ENCODE measurements around the gene TPRX2.
"Not testable (repeated sequence)": the region's sequence is repeated elsewhere in the genome, so short reads cannot be mapped to it uniquely, and the experiment has no call there.

Gene TPRX2, protein sequence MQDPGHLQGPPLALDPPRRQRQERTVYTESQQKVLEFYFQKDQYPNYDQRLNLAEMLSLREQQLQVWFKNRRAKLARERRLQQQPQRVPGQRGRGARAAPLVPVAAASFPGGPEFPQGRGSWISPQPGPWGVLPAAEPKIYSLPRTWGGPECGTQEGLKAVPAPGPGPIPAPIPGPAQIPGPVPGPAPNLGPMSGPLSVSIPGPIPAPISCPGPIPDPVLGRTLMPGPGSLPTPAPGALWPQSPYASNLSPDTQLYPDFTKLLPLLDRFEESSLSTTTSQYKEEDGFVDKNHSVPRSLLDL

GRCh38 chr19:47858646-47859285 is at the start of gene TPRX2:
Gene TPRX2, plus strand, starts transcription at chr19:47859235. Its CDS starts 12 bp downstream, at chr19:47859247.
- not testable (repeated sequence) for DNase-seq (ENCODE audit: low read depth)

- DNase-seq (ENCODE audit: low read depth): peak; percentile 64
Observed at GRCh38 chr19:47813304-47813994, 45.6 kb upstream of the TPRX2 start.

GRCh38 chr19:47813995-47814328 is 45.1 kb upstream of the TPRX2 start:
- no peak for DNase-seq (ENCODE audit: low read depth)

DNA sequence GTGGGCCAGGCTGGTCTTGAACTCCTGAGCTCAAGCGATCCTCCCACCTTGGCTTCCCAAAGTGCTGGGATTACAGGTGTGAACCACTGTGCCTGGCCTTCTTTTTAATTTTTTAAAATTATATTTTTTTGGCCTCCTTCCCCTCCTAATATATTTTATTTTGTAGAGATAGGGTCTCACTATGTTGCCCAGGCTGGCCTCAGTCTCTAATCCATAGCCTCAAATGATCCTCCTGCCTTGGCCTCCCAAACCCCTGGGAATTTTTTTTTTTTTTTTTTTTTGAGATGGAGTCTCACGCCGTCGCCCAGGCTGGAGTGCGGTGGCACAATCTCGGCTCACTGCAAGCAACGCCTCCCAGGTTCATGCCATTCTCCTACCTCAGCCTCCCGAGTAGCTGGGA is 42.8 kb upstream of the TPRX2 start:
- not testable (repeated sequence) for DNase-seq (ENCODE audit: low read depth)

GRCh38 chr19:47818221-47818620 is 40.8 kb upstream of the TPRX2 start:
- DNase-seq (ENCODE audit: low read depth): not testable (repeated sequence)

- no peak for DNase-seq (ENCODE audit: low read depth)
Observed at GRCh38 chr19:47819858-47820257, 39.2 kb upstream of the TPRX2 start.

DNA sequence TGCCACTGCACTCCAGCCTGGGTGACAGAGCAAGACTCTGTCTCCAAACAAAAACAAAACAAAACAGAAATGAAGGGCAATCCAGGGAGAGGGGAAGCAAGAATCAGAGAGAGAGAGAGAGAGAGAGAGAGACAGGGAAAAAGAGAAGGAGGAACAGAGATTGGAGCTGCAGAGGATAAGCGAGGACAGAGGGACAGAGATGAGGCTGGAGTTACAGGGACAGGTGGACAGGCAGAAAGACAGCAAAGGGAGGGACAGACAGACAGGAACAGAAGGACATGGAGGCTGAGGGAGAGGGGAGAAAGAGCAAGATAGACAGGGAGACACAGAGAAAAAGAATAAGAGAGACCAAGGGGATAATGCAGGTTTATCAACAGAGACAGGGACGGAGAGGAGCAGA is 38.6 kb upstream of the TPRX2 start:
- no peak for DNase-seq (ENCODE audit: low read depth)

DNA sequence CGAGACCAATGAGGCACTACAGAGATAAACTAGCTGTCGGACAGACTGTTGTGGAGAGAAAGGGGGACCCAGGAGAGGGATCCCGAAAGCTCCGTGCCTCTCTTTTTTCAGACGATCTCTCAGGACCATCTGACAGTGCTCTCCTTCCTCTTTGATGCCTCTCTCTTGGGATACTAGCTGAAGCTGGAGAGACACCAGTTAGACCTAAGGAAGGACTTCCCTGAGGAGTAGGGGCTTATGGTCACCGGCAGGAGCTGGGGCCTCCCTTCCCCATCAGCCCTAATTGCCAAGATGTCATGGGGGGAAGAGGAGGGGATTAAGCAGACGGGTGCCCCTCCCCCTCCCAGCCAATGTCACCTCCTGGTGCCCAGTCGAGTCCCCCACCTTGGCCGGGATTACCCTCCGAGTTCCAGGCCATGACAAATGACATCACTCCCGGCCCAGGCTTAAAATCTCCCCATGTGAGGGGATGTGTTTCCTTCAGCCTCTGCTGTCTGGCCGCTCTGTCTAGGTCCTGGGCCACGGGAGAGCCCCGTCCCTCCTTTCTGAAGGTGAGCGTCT is 37.5 kb upstream of the TPRX2 start, which contains the start of gene CRX:
Gene CRX (plus strand): TSS at position 478 of the 561 bp plus-strand sequence. CDS start 12,507 bp downstream, outside the sequence.
- no peak for DNase-seq (ENCODE audit: low read depth)

GRCh38 chr19:47824396-47824795 is 34.6 kb upstream of the TPRX2 start:
- no peak for DNase-seq (ENCODE audit: low read depth)

- no peak for DNase-seq (ENCODE audit: low read depth)
Observed at GRCh38 chr19:47826800-47827199, 32.2 kb upstream of the TPRX2 start.

DNA sequence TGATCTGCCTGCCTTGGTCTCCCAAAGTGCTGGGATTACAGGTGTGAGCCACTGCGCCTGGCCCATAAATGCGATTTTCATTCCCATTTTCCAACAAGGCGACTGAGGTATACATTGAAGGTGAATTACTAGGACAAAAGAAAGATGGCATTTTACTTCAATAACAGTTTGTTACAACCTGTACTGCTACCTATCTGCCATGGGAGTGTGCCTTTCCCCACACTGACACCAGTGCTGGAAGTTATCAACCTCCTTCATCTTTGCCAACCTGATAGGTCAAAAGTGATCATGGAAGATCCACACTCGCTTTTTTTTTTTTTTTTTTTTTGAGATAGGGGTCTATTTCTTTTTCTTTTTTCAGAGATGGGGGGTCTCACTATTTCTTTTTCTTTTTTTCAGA is 26.3 kb upstream of the TPRX2 start:
- no peak for DNase-seq (ENCODE audit: low read depth)

DNA sequence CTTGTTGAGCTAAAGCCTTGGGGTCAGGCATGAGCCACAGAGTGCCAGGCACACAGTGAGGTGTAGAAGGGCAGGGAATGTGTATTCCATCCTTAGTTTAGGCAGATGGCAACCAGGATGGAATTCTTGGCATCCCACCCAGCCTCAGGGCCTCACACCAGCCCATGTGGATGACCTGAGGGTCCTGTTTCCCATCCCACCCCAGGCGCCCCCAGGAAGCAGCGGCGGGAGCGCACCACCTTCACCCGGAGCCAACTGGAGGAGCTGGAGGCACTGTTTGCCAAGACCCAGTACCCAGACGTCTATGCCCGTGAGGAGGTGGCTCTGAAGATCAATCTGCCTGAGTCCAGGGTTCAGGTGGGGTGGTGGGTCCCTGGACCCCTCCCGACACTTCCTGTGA is 23.0 kb upstream of the TPRX2 start:
- DNase-seq (ENCODE audit: low read depth): no peak

- no peak for DNase-seq (ENCODE audit: low read depth)
Observed at GRCh38 chr19:47839411-47839810, 19.6 kb upstream of the TPRX2 start.

GRCh38 chr19:47839913-47840312 is 19.1 kb upstream of the TPRX2 start:
- no peak for DNase-seq (ENCODE audit: low read depth)

DNA sequence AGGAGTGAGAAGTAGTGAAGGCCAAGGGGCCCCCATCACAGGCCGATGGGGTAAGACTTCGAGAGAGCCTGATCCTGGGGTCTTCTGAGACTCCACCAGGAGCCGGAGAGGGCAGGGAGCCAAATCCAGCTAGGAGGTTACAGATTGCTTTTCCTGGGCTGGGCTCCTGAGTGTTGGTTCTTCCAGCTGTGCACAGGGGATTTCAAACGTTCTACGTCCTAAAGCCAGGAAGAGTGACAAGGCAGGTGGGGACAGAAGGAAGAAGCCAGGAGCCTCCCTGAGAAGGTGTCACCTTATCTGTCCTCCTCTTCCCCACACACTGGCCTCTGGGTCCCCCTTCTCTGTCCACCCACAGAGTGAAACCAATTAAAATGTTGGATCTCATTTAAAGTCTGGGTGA is 16.1 kb upstream of the TPRX2 start:
- no peak for DNase-seq (ENCODE audit: low read depth)

GRCh38 chr19:47848425-47848822 is 10.6 kb upstream of the TPRX2 start:
- DNase-seq (ENCODE audit: low read depth): no peak

DNA sequence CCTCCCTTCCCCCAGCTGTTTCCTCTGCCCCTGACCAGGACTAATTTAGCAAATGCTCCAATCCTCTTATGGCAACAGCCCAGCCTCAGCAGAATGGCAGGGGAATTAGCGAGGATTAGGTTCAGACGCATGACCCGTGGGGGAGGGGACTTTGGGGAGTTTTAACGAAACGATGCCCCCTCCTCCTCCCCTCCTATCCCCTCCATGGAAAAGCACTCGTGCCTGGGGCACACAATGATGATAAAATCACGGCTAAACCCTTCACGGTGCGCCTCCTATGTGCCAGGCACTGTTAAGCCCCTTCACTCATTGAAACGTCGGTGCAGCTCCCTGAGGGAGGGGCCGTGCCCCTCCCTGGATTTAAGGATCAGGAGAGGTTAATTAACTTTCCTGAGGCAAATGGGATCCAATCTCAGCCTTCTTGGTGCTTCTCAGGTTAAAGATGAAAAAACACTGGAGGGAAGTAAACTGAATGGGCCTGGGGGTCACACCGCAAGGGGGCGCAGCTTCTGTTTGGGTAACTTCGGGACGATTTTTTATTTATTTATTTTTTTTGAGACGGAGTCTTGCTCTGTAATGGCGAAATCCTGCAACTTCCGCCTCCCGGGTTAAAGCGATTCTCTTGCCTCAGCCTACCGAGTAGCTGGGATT is 10.1 kb upstream of the TPRX2 start:
- no peak for DNase-seq (ENCODE audit: low read depth)

- no peak for DNase-seq (ENCODE audit: low read depth)
Observed at GRCh38 chr19:47853003-47853402, 6.0 kb upstream of the TPRX2 start.

DNA sequence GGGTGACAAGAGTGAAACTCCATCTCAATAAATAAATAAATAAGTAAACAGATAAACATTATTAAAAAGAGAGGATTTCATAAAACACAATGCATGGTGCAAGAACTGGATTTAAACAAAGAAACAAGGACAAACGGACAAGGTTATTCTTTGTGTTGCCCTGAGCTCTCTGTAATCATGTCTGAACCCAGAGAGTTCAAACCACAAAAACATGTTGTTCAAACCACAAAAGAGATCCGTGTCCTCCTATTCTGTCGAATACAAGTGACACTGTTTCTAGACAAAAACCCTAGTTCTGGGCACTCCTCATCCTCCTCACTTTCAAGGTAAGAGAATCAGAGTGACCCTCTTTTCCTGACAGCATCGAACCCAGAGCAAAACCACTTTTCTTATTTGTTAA is 4.6 kb upstream of the TPRX2 start:
- DNase-seq (ENCODE audit: low read depth): no peak

DNA sequence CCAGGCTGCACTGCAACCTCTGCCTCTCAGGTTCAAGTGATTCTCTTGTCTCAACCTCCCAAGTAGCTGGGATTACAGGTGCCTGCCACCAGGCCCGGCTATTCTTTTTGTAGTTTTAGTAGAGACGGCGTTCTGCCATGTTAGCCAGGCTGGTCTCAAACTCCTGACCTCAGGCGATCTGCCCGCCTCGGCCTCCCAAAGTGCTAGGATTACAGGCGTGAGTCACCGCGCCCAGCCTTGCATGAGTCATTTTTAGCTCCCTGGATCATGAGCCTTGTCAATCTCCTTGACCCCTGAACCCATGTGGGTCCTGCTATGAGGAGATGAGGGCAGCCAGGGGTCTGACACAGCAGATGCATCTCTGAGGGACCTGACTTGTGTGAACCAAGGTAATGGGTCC is 804 bp upstream of the TPRX2 start:
- DNase-seq (ENCODE audit: low read depth): not testable (repeated sequence)

DNA sequence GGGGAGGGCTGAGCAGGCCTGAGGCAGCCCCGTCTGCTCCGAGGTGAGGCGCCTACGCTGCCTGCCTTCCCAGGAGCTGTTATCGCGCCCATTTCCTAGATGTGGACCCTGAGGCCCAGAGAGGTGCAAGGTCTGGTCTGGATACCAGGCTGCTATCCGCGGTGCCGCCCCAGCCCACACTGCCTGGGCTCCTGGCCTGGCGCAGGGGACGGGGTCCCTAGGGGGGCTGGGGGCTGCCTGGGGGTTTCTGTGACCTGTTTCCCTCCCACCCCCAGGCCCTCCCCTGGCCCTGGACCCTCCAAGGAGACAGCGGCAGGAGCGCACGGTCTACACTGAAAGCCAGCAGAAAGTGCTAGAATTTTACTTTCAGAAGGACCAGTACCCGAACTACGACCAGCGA is 803 bp downstream of the TPRX2 start:
- DNase-seq (ENCODE audit: low read depth): not testable (repeated sequence)

DNA sequence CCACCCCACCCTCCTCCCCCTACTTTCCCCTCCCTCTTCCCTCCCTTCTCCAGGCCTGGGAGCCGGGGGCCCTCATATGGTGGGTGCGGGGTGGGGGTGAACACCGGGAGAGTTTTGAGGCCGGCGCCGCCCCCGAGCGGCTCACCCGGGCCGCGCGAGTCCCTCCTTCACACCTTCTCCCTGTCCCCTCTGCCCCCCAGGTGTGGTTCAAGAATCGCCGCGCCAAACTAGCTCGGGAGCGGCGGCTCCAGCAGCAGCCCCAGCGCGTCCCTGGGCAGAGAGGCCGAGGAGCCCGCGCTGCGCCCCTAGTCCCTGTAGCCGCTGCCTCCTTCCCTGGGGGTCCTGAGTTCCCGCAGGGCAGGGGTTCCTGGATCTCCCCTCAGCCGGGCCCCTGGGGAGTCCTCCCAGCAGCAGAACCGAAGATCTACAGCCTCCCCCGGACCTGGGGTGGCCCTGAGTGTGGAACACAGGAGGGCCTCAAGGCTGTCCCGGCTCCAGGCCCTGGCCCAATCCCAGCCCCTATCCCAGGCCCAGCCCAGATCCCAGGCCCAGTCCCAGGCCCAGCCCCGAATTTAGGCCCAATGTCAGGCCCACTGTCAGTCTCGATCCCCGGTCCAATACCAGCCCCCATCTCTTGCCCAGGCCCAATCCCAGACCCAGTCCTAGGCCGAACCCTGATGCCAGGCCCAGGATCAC is 1.7 kb downstream of the TPRX2 start:
- no peak for DNase-seq (ENCODE audit: low read depth)
